Neural progenitor cell (in vitro differentiated cells): ENCODE data around the gene SHQ1. TPM values are rescaled to one million over a fixed set of nuclear protein-coding genes. Genes with fewer than 3 reads are reported as not detected.

ENCODE experiments used
- DNase-seq: peaks from one replicate; pipeline ENCODE4 v3.0.0-alpha.2; 2016; ENCODE audit warnings: low spot score
- H2AFZ ChIP-seq: fragments of 200-600 bp; sonication (generic); replicated peaks from 2 replicates; pipeline ENCODE4 v1.6.1; 2016; ENCODE audit warnings: antibody characterized with exemption
- H3F3A ChIP-seq: fragments of 200-600 bp; sonication (generic); 2 replicates; pipeline ENCODE4 v1.6.1; 2016; ENCODE audit warnings: antibody characterized with exemption, low read depth
- H3K27ac ChIP-seq: fragments of 200-600 bp; sonication (generic); 2 replicates; pipeline ENCODE4 v1.5.1; 2016; ENCODE audit warnings: mild to moderate bottlenecking
- H3K27me3 ChIP-seq: fragments of 200-600 bp; sonication (generic); 2 replicates; pipeline ENCODE4 v1.6.1; 2016; ENCODE audit warnings: mild to moderate bottlenecking, moderate library complexity
- H3K36me3 ChIP-seq: fragments of 200-600 bp; sonication (generic); 2 replicates; pipeline ENCODE4 v1.5.1; 2016
- H3K4me1 ChIP-seq: fragments of 200-600 bp; sonication (generic); 2 replicates; pipeline ENCODE4 v1.6.1; 2016; ENCODE audit warnings: mixed run types
- H3K4me2 ChIP-seq: fragments of 200-600 bp; sonication (generic); 2 replicates; pipeline ENCODE4 v1.6.1; 2016
- H3K4me3 ChIP-seq: fragments of 200-600 bp; sonication (generic); 2 replicates; pipeline ENCODE4 v1.5.1; 2016
- H3K79me2 ChIP-seq: fragments of 200-600 bp; sonication (generic); 2 replicates; pipeline ENCODE4 v1.6.1; 2016; ENCODE audit warnings: low read depth
- H3K9ac ChIP-seq: fragments of 200-600 bp; sonication (generic); 2 replicates; pipeline ENCODE4 v1.6.1; 2016
- H3K9me3 ChIP-seq: fragments of 200-600 bp; sonication (generic); 2 replicates; pipeline ENCODE4 v1.5.1; 2016; ENCODE audit warnings: low read depth
- H4K20me1 ChIP-seq: fragments of 200-600 bp; sonication (generic); 2 replicates; pipeline ENCODE4 v1.6.1; 2016; ENCODE audit warnings: low read depth
- H3K27ac Mint-ChIP-seq: 3 replicates; pipeline ENCODE4 v1.8.0; 2021; ENCODE audit warnings: mixed read lengths
- H3K27me3 Mint-ChIP-seq: 2 replicates; pipeline ENCODE4 v1.8.0; 2022; ENCODE audit warnings: low read depth, mild to moderate bottlenecking, inconsistent platforms, moderate library complexity, mixed read lengths; ENCODE audit not compliant: insufficient read depth
- H3K36me3 Mint-ChIP-seq: 3 replicates; pipeline ENCODE4 v1.8.0; 2021; ENCODE audit warnings: mixed read lengths
- H3K4me1 Mint-ChIP-seq: 3 replicates; pipeline ENCODE4 v1.8.0; 2021; ENCODE audit warnings: mixed read lengths
- H3K4me3 Mint-ChIP-seq: 3 replicates; pipeline ENCODE4 v1.8.0; 2021; ENCODE audit warnings: mild to moderate bottlenecking, moderate library complexity, mixed read lengths
- H3K9me3 Mint-ChIP-seq: 3 replicates; pipeline ENCODE4 v1.8.0; 2020; ENCODE audit warnings: mixed read lengths
- CTCF ChIP-seq: fragments of 200-600 bp; sonication (generic); IDR thresholded peaks from 2 replicates; pipeline ENCODE4 v1.5.1; 2017; ENCODE audit warnings: antibody characterized with exemption, mild to moderate bottlenecking
- EZH2 ChIP-seq: fragments of 200-600 bp; sonication (generic); IDR thresholded peaks from 2 replicates; pipeline ENCODE4 v1.6.1; 2017; ENCODE audit warnings: antibody characterized with exemption, mild to moderate bottlenecking, moderate library complexity
- EZH2phosphoT487 ChIP-seq: fragments of 200-600 bp; sonication (generic); IDR thresholded peaks from 2 replicates; pipeline ENCODE4 v1.6.1; 2017; ENCODE audit warnings: antibody characterized with exemption
- total RNA-seq: library from RNA; depleted of rRNA; stranded (reverse); fragments of >200 nt; gene quantifications from 2 replicates; pipeline ENCODE4 v1.2.3, GENCODE V29; 2015; ENCODE audit warnings: low replicate concordance

Gene SHQ1
- total RNA-seq, 1 donor from 2014 or later, result 21.3 TPM

DNA sequence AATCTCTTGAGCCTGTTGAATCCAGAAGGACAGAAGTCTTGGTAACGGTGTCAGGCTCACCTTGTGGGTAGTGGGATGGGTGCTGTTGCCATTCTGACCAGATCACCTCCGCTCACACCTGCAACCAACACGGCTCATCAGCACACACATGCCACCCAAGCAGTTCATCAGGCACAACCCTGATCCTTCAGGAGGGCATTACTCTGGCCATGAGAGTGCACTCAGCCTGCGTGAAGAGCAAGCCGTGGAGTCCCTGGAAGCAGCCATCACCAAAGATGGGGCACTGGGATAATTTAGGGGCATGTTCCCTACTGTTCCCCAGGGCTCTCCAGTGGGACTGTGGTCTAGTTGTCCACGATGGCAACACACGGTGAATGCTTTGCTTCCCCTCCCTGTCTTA is 120.5 kb downstream of the SHQ1 start:
- Histone ChIP-seq H4K20me1 (no peaks in the 10 kb centered on the region), H3K79me2 (no peaks in the 10 kb centered on the region), H3K4me2 (no peak overlapping the region), H3K9ac (no peak overlapping the region), H3K4me1 (no peaks in the 10 kb centered on the region), H2AFZ (no peak overlapping the region), H3K4me3 (no peak overlapping the region), H3K27ac (no peak overlapping the region), H3K36me3 (no peaks in the 10 kb centered on the region), H3K27me3 (no peaks in the 10 kb centered on the region), H3K9me3 (no peaks in the 10 kb centered on the region), H3F3A (no peaks in the 10 kb centered on the region)
- H3K4me3 Mint-ChIP-seq, result no peak overlapping the region
- H3K27me3 Mint-ChIP-seq, result peaks cover 14% of the 10 kb centered on the region
- H3K9me3 Mint-ChIP-seq, result peaks cover 2% of the 10 kb centered on the region
- no peak for TF ChIP-seq EZH2
- no peak for TF ChIP-seq EZH2phosphoT487
- no peak for TF ChIP-seq CTCF
- DNase-seq, result no peak
- no peaks in the 10 kb centered on the region for H3K36me3 Mint-ChIP-seq
- H3K27ac Mint-ChIP-seq, result peak overlapping the region; percentile 57
- H3K4me1 Mint-ChIP-seq, result peaks cover 19% of the 10 kb centered on the region

- DNase-seq, result no peak
- no peaks in the 10 kb centered on the region for H3K9me3 ChIP-seq
- no peaks in the 10 kb centered on the region for H3K36me3 Mint-ChIP-seq
Measured at GRCh38 chr3:72727172-72727571, 121.1 kb downstream of the SHQ1 start.

DNA sequence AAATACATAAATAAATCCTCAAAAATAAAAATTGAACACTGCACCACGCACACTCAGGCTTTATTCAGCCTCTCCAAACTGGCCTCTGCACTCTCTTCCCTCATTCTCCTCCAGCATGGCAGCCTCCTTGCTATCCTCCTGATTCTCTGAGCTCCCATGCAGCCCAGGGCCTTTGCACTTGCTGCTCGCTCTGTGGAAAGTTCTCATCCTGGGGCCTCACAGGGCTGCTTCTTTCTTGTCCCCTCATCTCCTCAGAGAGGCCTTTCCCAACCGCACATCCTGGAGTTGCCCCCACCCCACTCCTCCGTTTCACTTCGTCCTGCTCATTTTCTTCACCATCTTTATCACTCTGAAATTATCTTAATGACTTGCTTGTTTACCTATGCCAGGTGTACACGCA is 123.0 kb downstream of the SHQ1 start:
- no peak overlapping the region for H3K9ac ChIP-seq
- no peaks in the 10 kb centered on the region for H3K36me3 ChIP-seq
- no peak overlapping the region for H3K4me3 Mint-ChIP-seq
- H3K9me3 Mint-ChIP-seq, result no peaks in the 10 kb centered on the region
- H3K4me2 ChIP-seq, result no peak overlapping the region
- no peaks in the 10 kb centered on the region for H3K36me3 Mint-ChIP-seq
- H3K27me3 ChIP-seq, result no peaks in the 10 kb centered on the region
- TF ChIP-seq CTCF, result no peak
- TF ChIP-seq EZH2, result no peak
- no peak for TF ChIP-seq EZH2phosphoT487
- no peaks in the 10 kb centered on the region for H4K20me1 ChIP-seq
- no peak overlapping the region for H2AFZ ChIP-seq
- peak overlapping the region; percentile 31 for H3K27ac Mint-ChIP-seq
- H3F3A ChIP-seq, result peaks cover 4% of the 10 kb centered on the region
- no peak overlapping the region for H3K4me3 ChIP-seq
- no peaks in the 10 kb centered on the region for H3K79me2 ChIP-seq
- H3K4me1 ChIP-seq, result peaks cover 11% of the 10 kb centered on the region
- no peak for DNase-seq
- peaks cover 10% of the 10 kb centered on the region for H3K27me3 Mint-ChIP-seq
- H3K4me1 Mint-ChIP-seq, result peaks cover 37% of the 10 kb centered on the region
- no peak overlapping the region for H3K27ac ChIP-seq
- H3K9me3 ChIP-seq, result no peaks in the 10 kb centered on the region

More at GRCh38 chr3:72727172-72727571, 121.1 kb downstream of the SHQ1 start:
- no peaks in the 10 kb centered on the region for H3K79me2 ChIP-seq
- H3K27me3 ChIP-seq, result no peaks in the 10 kb centered on the region
- no peak overlapping the region for H3K27ac ChIP-seq
- H3K4me3 Mint-ChIP-seq, result no peak overlapping the region
- H2AFZ ChIP-seq, result peak overlapping the region; percentile 26
- H3K9ac ChIP-seq, result no peak overlapping the region
- H3F3A ChIP-seq, result no peaks in the 10 kb centered on the region
- peaks cover 19% of the 10 kb centered on the region for H3K4me1 Mint-ChIP-seq
- no peaks in the 10 kb centered on the region for H3K36me3 ChIP-seq
- H3K27me3 Mint-ChIP-seq, result peaks cover 14% of the 10 kb centered on the region
- TF ChIP-seq EZH2phosphoT487 (no peak), CTCF (no peak), EZH2 (no peak)
- peak overlapping the region; percentile 57 for H3K27ac Mint-ChIP-seq
- no peaks in the 10 kb centered on the region for H3K9me3 Mint-ChIP-seq
- H3K4me3 ChIP-seq, result no peak overlapping the region
- no peak overlapping the region for H3K4me2 ChIP-seq
- no peaks in the 10 kb centered on the region for H3K4me1 ChIP-seq
- H4K20me1 ChIP-seq, result no peaks in the 10 kb centered on the region
